ENCODE data around the gene ANO9.

GRCh38 chr11:429931-430456 lies 11.8 kb downstream of the ANO9 start:
- TF ChIP-seq CTCF (conservative IDR thresholded peaks at IDR 0.05; ENCODE audit: low read depth, low read length) (no peak), EZH2 (IDR thresholded peaks at IDR 0.05; ENCODE audit: borderline replicate concordance, low read depth, low read length, poor library complexity, severe bottlenecking) (no peak)
